K562 (cell line): ENCODE data around the gene PCCA.

Experiments used
- ATF3 ChIP-seq, 2 experiments: fragments of 450-650 bp in 1 of 2; sonication (generic) in 1 of 2; formaldehyde crosslinking in 1 of 2; IDR thresholded peaks in 1 of 2; conservative IDR thresholded peaks in 1 of 2; 2 replicates each; pipeline versions ENCODE4 v1.6.1 to v1.8.1; 2016 to 2023; ENCODE audit warnings: mild to moderate bottlenecking in 2 of 2, moderate library complexity in 2 of 2, inconsistent platforms in 1 of 2, missing genetic modification reagents in 1 of 2
- BMI1 ChIP-seq: fragments of 150-350 bp; IDR thresholded peaks from 2 replicates; pipeline ENCODE4 v1.6.1; 2014; ENCODE audit warnings: low read length
- CTCF ChIP-seq, 3 experiments: IDR thresholded peaks in 2 of 3; conservative IDR thresholded peaks in 1 of 3; 2 replicates each; pipeline ENCODE4 v1.5.1; 2011 to 2012; ENCODE audit warnings: low read length in 3 of 3, mild to moderate bottlenecking in 3 of 3, control low read depth in 2 of 3, improper control_type of control experiment in 1 of 3, inconsistent platforms in 1 of 3, low read depth in 1 of 3, mixed read lengths in 1 of 3, moderate library complexity in 1 of 3; ENCODE audit not compliant: insufficient read depth in 2 of 3
- EP300 ChIP-seq: IDR thresholded peaks from 2 replicates; pipeline ENCODE4 v1.6.1; 2012; ENCODE audit warnings: low read length, improper control_type of control experiment
- EZH2 ChIP-seq: IDR thresholded peaks from 2 replicates; pipeline ENCODE4 v1.6.1; 2012; ENCODE audit warnings: low read depth, mild to moderate bottlenecking, inconsistent platforms, low read length, borderline replicate concordance
- FOS ChIP-seq: IDR thresholded peaks from 3 replicates; pipeline ENCODE4 v1.6.1; 2011; ENCODE audit not compliant: insufficient read length; ENCODE audit errors: extremely low read depth
- GABPB1 ChIP-seq: sonication (generic); formaldehyde crosslinking; IDR thresholded peaks from 2 replicates; pipeline ENCODE4 v1.8.0; 2022; ENCODE audit warnings: mild to moderate bottlenecking, missing genetic modification reagents
- HDAC2 ChIP-seq: fragments of 450-650 bp; IDR thresholded peaks from 2 replicates; pipeline ENCODE4 v1.6.1; 2016; ENCODE audit warnings: mild to moderate bottlenecking
- ZBED1 ChIP-seq: IDR thresholded peaks from 2 replicates; pipeline ENCODE4 v1.6.1; 2014

GRCh38 chr13:100395698-100396373 is 306.9 kb downstream of the PCCA start:
- no peak for TF ChIP-seq GABPB1 (CRISPR knock-in tag)
- TF ChIP-seq EP300 = no peak
- TF ChIP-seq FOS = no peak
- TF ChIP-seq CTCF (IDR thresholded peaks at IDR 0.05 in 2 of 3, conservative IDR thresholded peaks at IDR 0.05 in 1 of 3; ENCODE audit: insufficient read depth in 2 of 3, low read depth in 1 of 3, low read length in 3 of 3) = no peak
- TF ChIP-seq BMI1 = no peak
- TF ChIP-seq EZH2 = no peak
- TF ChIP-seq ZBED1 = no peak
- no peak for TF ChIP-seq HDAC2
- TF ChIP-seq ATF3 (IDR thresholded peaks at IDR 0.05) = no peak
- no peak for TF ChIP-seq ATF3 (CRISPR knock-in tag; conservative IDR thresholded peaks at IDR 0.05)
